ENCODE data around the gene HSPA4. TPM values are rescaled to one million over a fixed set of nuclear protein-coding genes. Genes with fewer than 3 reads are reported as not detected.
"Not testable (repeated sequence)": the region's sequence is repeated elsewhere in the genome, so short reads cannot be mapped to it uniquely, and the experiment has no call there.

HSPA4 gene
- total RNA-seq (79.7 and 84.7 TPM in 2 replicates), polyA plus RNA-seq (57.1 and 75.1 TPM in 2 replicates)

DNA sequence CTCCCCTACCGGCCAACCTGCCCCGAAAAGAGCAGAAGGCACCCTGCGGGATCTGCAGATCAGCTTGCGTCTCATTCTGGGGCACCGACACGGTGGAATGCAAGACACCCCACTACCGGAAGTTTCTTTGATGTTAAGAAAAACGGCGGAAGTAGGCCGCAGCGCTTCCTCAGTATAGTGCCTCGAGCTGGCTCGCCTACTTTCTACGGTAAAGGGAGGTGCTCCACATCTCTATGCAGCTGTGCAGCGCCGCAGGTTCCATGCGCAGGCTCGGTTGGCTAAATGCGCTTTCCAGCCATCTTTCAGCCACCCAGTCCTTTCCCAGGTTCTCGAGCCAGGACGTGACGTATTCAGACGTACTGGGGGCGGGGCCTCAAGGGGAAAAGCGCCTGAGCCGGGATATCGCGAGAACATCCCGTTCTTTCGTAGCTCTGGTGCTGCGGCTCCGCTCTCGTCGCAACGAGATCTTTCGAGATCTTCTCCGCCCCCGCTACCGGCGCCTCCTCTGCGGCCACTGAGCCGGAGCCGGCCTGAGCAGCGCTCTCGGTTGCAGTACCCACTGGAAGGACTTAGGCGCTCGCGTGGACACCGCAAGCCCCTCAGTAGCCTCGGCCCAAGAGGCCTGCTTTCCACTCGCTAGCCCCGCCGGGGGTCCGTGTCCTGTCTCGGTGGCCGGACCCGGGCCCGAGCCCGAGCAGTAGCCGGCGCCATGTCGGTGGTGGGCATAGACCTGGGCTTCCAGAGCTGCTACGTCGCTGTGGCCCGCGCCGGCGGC lies at the start of gene HSPA4:
Gene HSPA4 (plus strand): TSS at position 472 of the 775 bp plus-strand sequence. CDS start 238 bp downstream, at position 710.
- TF ChIP-seq, protein P1, sequence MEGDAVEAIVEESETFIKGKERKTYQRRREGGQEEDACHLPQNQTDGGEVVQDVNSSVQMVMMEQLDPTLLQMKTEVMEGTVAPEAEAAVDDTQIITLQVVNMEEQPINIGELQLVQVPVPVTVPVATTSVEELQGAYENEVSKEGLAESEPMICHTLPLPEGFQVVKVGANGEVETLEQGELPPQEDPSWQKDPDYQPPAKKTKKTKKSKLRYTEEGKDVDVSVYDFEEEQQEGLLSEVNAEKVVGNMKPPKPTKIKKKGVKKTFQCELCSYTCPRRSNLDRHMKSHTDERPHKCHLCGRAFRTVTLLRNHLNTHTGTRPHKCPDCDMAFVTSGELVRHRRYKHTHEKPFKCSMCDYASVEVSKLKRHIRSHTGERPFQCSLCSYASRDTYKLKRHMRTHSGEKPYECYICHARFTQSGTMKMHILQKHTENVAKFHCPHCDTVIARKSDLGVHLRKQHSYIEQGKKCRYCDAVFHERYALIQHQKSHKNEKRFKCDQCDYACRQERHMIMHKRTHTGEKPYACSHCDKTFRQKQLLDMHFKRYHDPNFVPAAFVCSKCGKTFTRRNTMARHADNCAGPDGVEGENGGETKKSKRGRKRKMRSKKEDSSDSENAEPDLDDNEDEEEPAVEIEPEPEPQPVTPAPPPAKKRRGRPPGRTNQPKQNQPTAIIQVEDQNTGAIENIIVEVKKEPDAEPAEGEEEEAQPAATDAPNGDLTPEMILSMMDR (IDR thresholded peaks at IDR 0.05; ENCODE audit: low read depth, low read length): no peak
- peaks cover 25% of the 10 kb centered on the region for H3K4me1 ChIP-seq (ENCODE audit: low read depth)
- DNase-seq (ENCODE audit: low read depth in 1 of 2, low spot score in 1 of 2): peak; percentile 99

DNA sequence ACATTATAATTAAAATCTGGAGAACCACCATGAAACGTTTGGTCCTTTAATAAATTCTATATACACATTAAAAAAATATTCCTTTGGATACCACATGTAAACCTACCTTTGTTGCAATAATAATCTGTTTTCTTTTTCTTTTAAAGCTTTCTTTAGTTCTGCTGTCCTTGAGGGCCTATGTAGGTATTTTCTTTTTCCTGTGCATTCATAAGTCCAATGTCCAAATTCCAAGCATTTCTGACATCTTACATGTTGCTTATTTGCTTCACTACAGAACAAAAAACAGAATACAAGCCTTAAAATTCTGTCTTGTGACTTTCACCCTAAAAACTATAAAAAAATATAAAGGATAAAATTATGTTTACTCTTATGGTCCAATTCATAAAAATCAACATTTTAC lies 45.2 kb upstream of the HSPA4 start:
- no peaks in the 10 kb centered on the region for H3K4me1 ChIP-seq (ENCODE audit: low read depth)
- no peaks in the 10 kb centered on the region for H3K9me3 ChIP-seq (ENCODE audit: low read depth)
- peak in 1 of 2 donors; percentile 2 for DNase-seq (ENCODE audit: low read depth in 1 of 2, low spot score in 1 of 2)
- H3K4me3 ChIP-seq: no peak overlapping the region
- TF ChIP-seq, protein P1 (IDR thresholded peaks at IDR 0.05; ENCODE audit: low read depth, low read length): no peak
- peaks cover 15% of the 10 kb centered on the region for H3K36me3 ChIP-seq
- H3K27ac ChIP-seq: no peak overlapping the region
- no peaks in the 10 kb centered on the region for H3K27me3 ChIP-seq

More for the DNA sequence above, at the start of gene HSPA4:
- Histone ChIP-seq H3K36me3 (no peaks in the 10 kb centered on the region), H3K27ac (peak within 1 kb of the TSS; percentile 100), H3K9me3 (ENCODE audit: low read depth) (no peaks in the 10 kb centered on the region), H3K4me3 (peak within 1 kb of the TSS; percentile 84), H3K27me3 (no peaks in the 10 kb centered on the region)

DNA sequence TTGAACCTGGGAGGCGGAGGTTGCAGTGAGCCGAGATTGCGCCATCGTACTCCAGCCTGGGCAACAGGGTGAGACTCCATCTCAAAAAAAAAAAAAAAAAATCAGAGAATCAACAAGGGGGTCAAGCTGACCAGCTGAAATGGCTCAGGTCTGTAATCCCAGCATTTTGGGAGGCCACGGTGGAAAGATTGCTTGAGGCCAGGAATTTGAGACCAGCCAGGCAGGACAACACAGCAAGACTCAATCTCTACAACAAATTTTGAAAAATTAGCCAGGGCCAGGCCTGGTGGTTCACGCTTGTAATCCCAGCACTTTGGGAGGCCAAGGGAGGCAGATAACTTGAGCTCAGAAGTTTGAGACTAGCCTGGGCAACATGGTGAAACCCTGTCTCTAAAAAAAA lies 43.4 kb upstream of the HSPA4 start:
- DNase-seq (ENCODE audit: low read depth in 1 of 2, low spot score in 1 of 2); H3K4me1 ChIP-seq (ENCODE audit: low read depth); H3K9me3 ChIP-seq (ENCODE audit: low read depth); H3K4me3 ChIP-seq; H3K27ac ChIP-seq; H3K27me3 ChIP-seq: not testable (repeated sequence)
- peaks cover 15% of the 10 kb centered on the region for H3K36me3 ChIP-seq

DNA sequence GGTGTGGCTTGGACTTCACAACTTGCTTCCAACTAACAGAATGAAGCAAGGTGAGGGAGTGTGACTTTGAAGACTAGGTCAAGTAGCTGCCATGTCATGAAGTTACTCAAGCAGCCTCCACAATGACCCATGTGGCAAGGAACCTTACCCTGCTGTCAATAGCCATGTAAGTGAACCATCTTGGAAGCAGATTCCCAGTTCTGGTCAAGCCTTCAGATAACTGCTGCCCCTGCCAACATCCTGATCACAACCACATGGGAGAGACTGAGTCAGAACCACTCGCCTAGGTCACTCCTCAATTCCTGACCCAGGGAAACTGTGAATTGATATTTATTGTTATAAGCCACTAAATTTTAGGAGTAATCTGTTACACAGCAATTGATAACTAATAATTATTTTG lies 36.3 kb upstream of the HSPA4 start:
- H3K4me1 ChIP-seq (ENCODE audit: low read depth): no peaks in the 10 kb centered on the region
- TF ChIP-seq, protein P1 (IDR thresholded peaks at IDR 0.05; ENCODE audit: low read depth, low read length): no peak
- H3K36me3 ChIP-seq: no peaks in the 10 kb centered on the region
- H3K27me3 ChIP-seq: no peaks in the 10 kb centered on the region
- H3K9me3 ChIP-seq (ENCODE audit: low read depth): no peaks in the 10 kb centered on the region
- DNase-seq (ENCODE audit: low read depth in 1 of 2, low spot score in 1 of 2): no peak
- H3K4me3 ChIP-seq: no peak overlapping the region
- no peak overlapping the region for H3K27ac ChIP-seq

DNA sequence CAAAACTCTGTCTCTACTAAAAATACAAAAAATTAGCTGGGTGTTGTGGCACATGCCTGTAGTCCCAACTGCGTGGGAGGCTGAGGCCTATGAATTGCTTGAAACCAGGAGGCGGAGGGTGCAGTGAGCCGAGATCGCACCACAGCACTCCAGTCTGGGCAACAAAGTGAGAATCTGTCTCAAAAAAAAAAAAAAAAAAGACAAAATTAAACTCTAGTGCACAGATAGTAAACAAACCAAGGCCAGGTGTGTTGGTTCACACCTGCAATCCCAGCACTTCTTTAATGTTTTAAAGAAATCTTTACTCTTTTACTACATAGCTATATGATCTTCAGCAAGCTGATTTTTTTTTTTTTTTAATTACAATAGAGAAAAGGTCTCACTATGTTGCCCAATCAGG lies 33.8 kb upstream of the HSPA4 start:
- no peaks in the 10 kb centered on the region for H3K4me1 ChIP-seq (ENCODE audit: low read depth)
- DNase-seq (ENCODE audit: low read depth in 1 of 2, low spot score in 1 of 2): no peak
- no peak overlapping the region for H3K27ac ChIP-seq
- H3K27me3 ChIP-seq: no peaks in the 10 kb centered on the region
- H3K4me3 ChIP-seq: no peak overlapping the region
- H3K36me3 ChIP-seq: no peaks in the 10 kb centered on the region
- TF ChIP-seq, protein P1 (IDR thresholded peaks at IDR 0.05; ENCODE audit: low read depth, low read length): no peak
- H3K9me3 ChIP-seq (ENCODE audit: low read depth): no peaks in the 10 kb centered on the region

DNA sequence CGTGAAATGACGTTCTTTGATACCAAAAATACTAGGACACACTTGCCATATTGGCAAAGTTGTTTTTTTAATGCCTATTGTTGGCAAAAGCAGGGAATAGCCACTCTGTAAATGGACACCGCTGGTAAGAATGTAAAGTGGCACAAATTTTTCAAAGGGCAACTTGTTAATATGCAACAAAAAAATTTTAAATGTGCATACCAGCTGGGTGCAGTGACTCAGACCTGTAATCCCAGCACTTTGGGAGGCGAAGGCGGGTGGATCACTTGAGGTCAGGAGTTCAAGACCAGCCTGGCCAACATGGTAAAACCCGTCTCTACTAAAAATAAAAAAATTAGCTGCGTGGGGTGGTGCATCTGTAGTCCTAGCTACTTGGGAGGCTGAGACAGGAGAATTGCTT lies 32.3 kb upstream of the HSPA4 start:
- not testable (repeated sequence) for H3K4me1 ChIP-seq (ENCODE audit: low read depth); DNase-seq (ENCODE audit: low read depth in 1 of 2, low spot score in 1 of 2); H3K9me3 ChIP-seq (ENCODE audit: low read depth); H3K36me3 ChIP-seq; H3K4me3 ChIP-seq; H3K27me3 ChIP-seq; H3K27ac ChIP-seq

Data from cardiac muscle cell (in vitro differentiated cells and primary cell).